Measurements from ENCODE around the gene ANXA7. TPM values are rescaled to one million over a fixed set of nuclear protein-coding genes. Genes with fewer than 3 reads are reported as not detected.

Gene ANXA7
- polyA plus RNA-seq, 4 donors, result 44.3 to 64.8 (median 55.7) TPM

Other genes starting within 250 kb of the ANXA7 start
- gene ECD, start 246.1 kb downstream of the ANXA7 start, polyA plus RNA-seq, result 10 to 100 TPM in 2 of 4 donors, 1 to 10 TPM in 2; 7.4 to 24.6 (median 9.4) TPM
- 10 to 100 TPM; 13.2 to 30.8 (median 16.8) TPM for gene FAM149B1, start 245.9 kb downstream of the ANXA7 start, polyA plus RNA-seq
- 10 to 100 TPM; 11.4 to 24.0 (median 17.1) TPM for gene DNAJC9, start 166.8 kb downstream of the ANXA7 start, polyA plus RNA-seq
- gene MRPS16, start 161.4 kb downstream of the ANXA7 start, polyA plus RNA-seq, result 10 to 100 TPM; 57.0 to 85.6 (median 75.6) TPM
- gene CFAP70, start 55.2 kb downstream of the ANXA7 start, polyA plus RNA-seq, result 1 to 10 TPM in 1 of 4 donors, under 1 TPM in 2, not detected in 1; 0.45 to 6.7 (median 0.45) TPM
- 1 to 10 TPM in 3 of 4 donors, under 1 TPM in 1; 0.91 to 3.1 (median 1.7) TPM for gene MSS51, start 19.5 kb upstream of the ANXA7 start, polyA plus RNA-seq
- 10 to 100 TPM; 21.3 to 43.7 (median 24.9) TPM for gene PPP3CB, start 82.0 kb upstream of the ANXA7 start, polyA plus RNA-seq
- 10 to 100 TPM in 1 of 4 donors, 1 to 10 TPM in 3; 2.4 to 44.8 (median 9.3) TPM for gene USP54, start 177.3 kb upstream of the ANXA7 start, polyA plus RNA-seq
- 1 to 10 TPM in 1 of 4 donors, under 1 TPM in 3; 0.37 to 2.0 (median 0.49) TPM for gene MYOZ1, start 227.4 kb upstream of the ANXA7 start, polyA plus RNA-seq
- gene SYNPO2L, start 242.0 kb upstream of the ANXA7 start, polyA plus RNA-seq, result 1 to 10 TPM in 1 of 4 donors, under 1 TPM in 2, not detected in 1; 0.04 to 1.6 (median 0.59) TPM